ENCODE measurements around the gene PTEN.

- TF ChIP-seq, protein P1, sequence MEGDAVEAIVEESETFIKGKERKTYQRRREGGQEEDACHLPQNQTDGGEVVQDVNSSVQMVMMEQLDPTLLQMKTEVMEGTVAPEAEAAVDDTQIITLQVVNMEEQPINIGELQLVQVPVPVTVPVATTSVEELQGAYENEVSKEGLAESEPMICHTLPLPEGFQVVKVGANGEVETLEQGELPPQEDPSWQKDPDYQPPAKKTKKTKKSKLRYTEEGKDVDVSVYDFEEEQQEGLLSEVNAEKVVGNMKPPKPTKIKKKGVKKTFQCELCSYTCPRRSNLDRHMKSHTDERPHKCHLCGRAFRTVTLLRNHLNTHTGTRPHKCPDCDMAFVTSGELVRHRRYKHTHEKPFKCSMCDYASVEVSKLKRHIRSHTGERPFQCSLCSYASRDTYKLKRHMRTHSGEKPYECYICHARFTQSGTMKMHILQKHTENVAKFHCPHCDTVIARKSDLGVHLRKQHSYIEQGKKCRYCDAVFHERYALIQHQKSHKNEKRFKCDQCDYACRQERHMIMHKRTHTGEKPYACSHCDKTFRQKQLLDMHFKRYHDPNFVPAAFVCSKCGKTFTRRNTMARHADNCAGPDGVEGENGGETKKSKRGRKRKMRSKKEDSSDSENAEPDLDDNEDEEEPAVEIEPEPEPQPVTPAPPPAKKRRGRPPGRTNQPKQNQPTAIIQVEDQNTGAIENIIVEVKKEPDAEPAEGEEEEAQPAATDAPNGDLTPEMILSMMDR (conservative IDR thresholded peaks at IDR 0.05 in 1 of 2, IDR thresholded peaks at IDR 0.05 in 1 of 2; ENCODE audit: extremely low read depth in 1 of 2, insufficient read depth in 1 of 2, low read depth in 1 of 2, low read length in 2 of 2): no peak
- TF ChIP-seq EZH2 (IDR thresholded peaks at IDR 0.05; ENCODE audit: borderline replicate concordance, low read length): no peak
These were observed 24.3 kb downstream of the PTEN start for GRCh38 chr10:87887548-87888289.

Data from mammary epithelial cell (primary cell).